MCF 10A (cell line): ENCODE measurements around the gene RFX3. TPM values are rescaled to one million over a fixed set of nuclear protein-coding genes. Genes with fewer than 3 reads are reported as not detected.

Experiments
- BruUV-seq: library from RNA; stranded (reverse); fragments of 400-500 nt; replicated peaks from 2 replicates; lab custom pipeline; 2021; lab: Mats Ljungman, UMichigan
- CTCF ChIA-PET: fragments of 300-600 bp; sonication (Branson Sonifier 250); formaldehyde crosslinking; extraction: SDS; loops from one replicate; lab custom pipeline; 2021; ENCODE audit warnings: antibody characterized with exemption, inconsistent platforms; lab: Yijun Ruan, JAX
- POLR2A ChIA-PET: fragments of 300-600, 350-650 bp; sonication (Branson Sonifier 250); formaldehyde crosslinking; extraction: SDS; loops from one replicate; lab custom pipeline; 2020; ENCODE audit warnings: antibody characterized with exemption, inconsistent platforms; lab: Yijun Ruan, JAX
- DNase-seq: peaks from one replicate; pipeline ENCODE4 v3.0.0-alpha.2; 2018; ENCODE audit not compliant: unreplicated experiment
- H3K27ac Mint-ChIP-seq: one replicate; pipeline ENCODE4 v1.8.0; 2022; ENCODE audit warnings: mild to moderate bottlenecking, low read depth, mixed read lengths; ENCODE audit not compliant: unreplicated experiment
- H3K27me3 Mint-ChIP-seq: one replicate; pipeline ENCODE4 v1.8.0; 2022; ENCODE audit warnings: mixed read lengths; ENCODE audit not compliant: insufficient read depth, unreplicated experiment
- H3K36me3 Mint-ChIP-seq: one replicate; pipeline ENCODE4 v1.8.0; 2022; ENCODE audit warnings: mild to moderate bottlenecking, moderate library complexity, mixed read lengths; ENCODE audit not compliant: insufficient read depth, unreplicated experiment
- H3K4me1 Mint-ChIP-seq: one replicate; pipeline ENCODE4 v1.8.0; 2022; ENCODE audit warnings: mixed read lengths; ENCODE audit not compliant: insufficient read depth, unreplicated experiment
- H3K4me3 Mint-ChIP-seq: one replicate; pipeline ENCODE4 v1.8.0; 2022; ENCODE audit warnings: mild to moderate bottlenecking, moderate library complexity, mixed read lengths; ENCODE audit not compliant: unreplicated experiment
- H3K9me3 Mint-ChIP-seq: one replicate; pipeline ENCODE4 v1.8.0; 2022; ENCODE audit warnings: mixed read lengths; ENCODE audit not compliant: unreplicated experiment
- CTCF ChIP-seq: fragments of 200-600 bp; IDR thresholded peaks from one replicate; pipeline ENCODE4 v1.8.0; 2022; ENCODE audit warnings: antibody characterized with exemption, mild to moderate bottlenecking; ENCODE audit not compliant: unreplicated experiment
- intact Hi-C: fragments of 100-400 bp; cut with micrococcal nuclease; formaldehyde crosslinking; loops from 2 replicates; pipeline ENCODE4 v1.14.1; 2022
- total RNA-seq: library from RNA; stranded (reverse); gene quantifications from 2 replicates; pipeline ENCODE4 v1.2.3, GENCODE V29; 2022

Gene RFX3
- total RNA-seq, 1 experiment from 2014 or later, result 9.7 TPM

GRCh38 chr9:3526997-3527940 is 1.5 kb upstream of the RFX3 start:
- TSS peak; percentile 58 for BruUV-seq
- intact Hi-C loops, result loop anchor here (1.0 to 10.0 kb wide), 4 partner anchors 60 to 768 kb away; no protein-coding TSS in a partner anchor
- no peaks in the 10 kb centered on the region for H3K9me3 Mint-ChIP-seq

DNA sequence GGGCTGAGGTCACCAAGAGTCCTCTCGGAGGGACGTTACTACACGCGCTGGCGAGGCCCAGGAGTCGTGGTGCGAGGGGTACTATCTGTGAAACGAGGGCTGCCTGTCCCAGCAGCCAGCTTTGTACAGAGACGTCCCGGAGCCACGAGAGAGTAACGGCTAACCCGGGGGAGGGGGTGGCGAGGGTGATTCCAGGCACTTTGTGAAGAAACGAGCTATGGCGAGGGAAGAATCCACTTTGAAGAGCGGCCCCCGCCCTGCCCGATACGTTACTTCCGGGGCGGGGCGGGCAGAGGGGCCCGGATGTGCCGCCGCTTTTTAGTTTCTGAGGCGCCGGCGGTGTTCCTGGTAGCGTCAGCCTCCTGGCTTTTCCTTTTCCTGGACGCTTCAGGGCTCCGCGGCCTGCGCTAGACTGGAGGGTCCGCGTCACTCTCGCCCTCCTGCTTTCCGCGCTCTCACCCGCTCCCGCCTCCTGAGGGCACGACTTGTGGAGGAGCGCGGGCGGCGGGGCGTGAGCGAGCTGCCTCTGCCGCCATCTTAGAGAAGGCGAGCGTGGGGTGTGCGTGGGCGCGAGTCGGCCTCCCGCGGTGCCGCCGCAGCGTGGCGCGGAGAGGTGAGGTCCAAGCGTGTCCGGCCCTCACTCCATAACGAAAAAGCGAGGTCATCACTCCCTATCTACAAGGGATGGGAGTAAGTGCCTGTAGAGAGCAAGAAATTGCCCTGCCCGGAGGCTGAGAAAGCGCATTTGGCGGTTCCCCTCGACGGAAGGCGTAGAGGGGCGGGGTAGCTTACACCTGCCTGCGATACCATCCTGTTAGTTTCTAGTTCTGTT is 580 bp upstream of the RFX3 start:
- no peaks in the 10 kb centered on the region for H3K27me3 Mint-ChIP-seq
- peak overlapping the region; percentile 100 for H3K27ac Mint-ChIP-seq
- peaks cover 18% of the 10 kb centered on the region for H3K36me3 Mint-ChIP-seq
- intact Hi-C loops, result loop anchor here (1.0 to 10.0 kb wide), 4 partner anchors 59 to 768 kb away; no protein-coding TSS in a partner anchor
- CTCF ChIA-PET, result interaction anchor here (0.5 to 2.5 kb wide), 14 partner anchors 9 to 687 kb away, joined by 3 to 13 read pairs (median 4); no protein-coding TSS in a partner anchor
- H3K4me3 Mint-ChIP-seq, result peak overlapping the region; percentile 94
- H3K9me3 Mint-ChIP-seq, result no peaks in the 10 kb centered on the region
- POLR2A ChIA-PET, result interaction anchor here (0.6 to 7.6 kb wide), 29 partner anchors 9 to 1512 kb away, joined by 3 to 128 read pairs (median 5); partner anchors contain the start of genes AK3, CDC37L1, PUM3 and SMARCA2
- peaks cover 33% of the 10 kb centered on the region for H3K4me1 Mint-ChIP-seq
- BruUV-seq, result no TSS peak
- peak; percentile 91 for DNase-seq
- TF ChIP-seq CTCF, result no peak

More at GRCh38 chr9:3526997-3527940, 1.5 kb upstream of the RFX3 start:
- Mint-ChIP-seq H3K27ac (peak overlapping the region; percentile 100), H3K36me3 (peaks cover 19% of the 10 kb centered on the region), H3K4me1 (peaks cover 30% of the 10 kb centered on the region), H3K4me3 (peak overlapping the region; percentile 94), H3K27me3 (no peaks in the 10 kb centered on the region)
- CTCF ChIA-PET, result interaction anchor here (0.5 to 2.5 kb wide), 19 partner anchors 10 to 859 kb away, joined by 3 to 13 read pairs (median 4); no protein-coding TSS in a partner anchor
- peak; percentile 33 for DNase-seq
- TF ChIP-seq CTCF, result no peak
- POLR2A ChIA-PET, result interaction anchor here (0.6 to 7.6 kb wide), 29 partner anchors 8 to 1512 kb away, joined by 3 to 128 read pairs (median 5); partner anchors contain the start of genes PUM3 and SMARCA2

- Mint-ChIP-seq H3K4me1 (peaks cover 33% of the 10 kb centered on the region), H3K27me3 (no peaks in the 10 kb centered on the region), H3K27ac (peak overlapping the region; percentile 100), H3K36me3 (peaks cover 16% of the 10 kb centered on the region), H3K9me3 (no peaks in the 10 kb centered on the region), H3K4me3 (peak overlapping the region; percentile 94)
- ChIA-PET CTCF (interaction anchor here (0.6 to 3.8 kb wide), 6 partner anchors 41 to 681 kb away, joined by 3 to 16 read pairs (median 6); no protein-coding TSS in a partner anchor), POLR2A (interaction anchor here (0.6 to 7.6 kb wide), 13 partner anchors 11 to 1217 kb away, joined by 3 to 128 read pairs (median 8); partner anchors contain the start of gene PUM3)
- intact Hi-C loops, result loop anchor here (1.0 to 10.0 kb wide), 4 partner anchors 17 to 770 kb away; no protein-coding TSS in a partner anchor
- no TSS peak for BruUV-seq
- no peak for TF ChIP-seq CTCF
- DNase-seq, result no peak
Measured at GRCh38 chr9:3525096-3525835, 535 bp downstream of the RFX3 start.
